HCT116 (cell line): ENCODE measurements around the gene NDUFAF4.

Source experiments
- CTCF ChIP-seq, 3 experiments: fragments of 200-600 bp in 1 of 3; sonication (generic) in 1 of 3; IDR thresholded peaks in 2 of 3; conservative IDR thresholded peaks in 1 of 3; 2 replicates each; pipeline ENCODE4 v1.5.1; 2012 to 2017; ENCODE audit warnings: low read depth in 2 of 3, low read length in 2 of 3, antibody characterized with exemption in 1 of 3, borderline replicate concordance in 1 of 3, control low read depth in 1 of 3, mild to moderate bottlenecking in 1 of 3, mixed read lengths in 1 of 3, mixed run types in 1 of 3, moderate library complexity in 1 of 3; ENCODE audit not compliant: insufficient read depth in 1 of 3
- EZH2 ChIP-seq: fragments of 200-600 bp; sonication (generic); IDR thresholded peaks from 2 replicates; pipeline ENCODE4 v1.6.1; 2017; ENCODE audit warnings: antibody characterized with exemption, mixed run types
- EZH2phosphoT487 ChIP-seq: fragments of 200-600 bp; IDR thresholded peaks from 2 replicates; pipeline ENCODE4 v1.6.1; 2018; ENCODE audit warnings: antibody characterized with exemption, borderline replicate concordance
- POLR2A ChIP-seq: IDR thresholded peaks from 2 replicates; pipeline ENCODE4 v1.7.0; 2011; ENCODE audit warnings: borderline replicate concordance; ENCODE audit not compliant: insufficient read depth, insufficient read length; ENCODE audit errors: extremely low read depth
- TF ChIP-seq, protein P1 (sequence below): IDR thresholded peaks from 2 replicates; pipeline ENCODE4 v1.6.1; 2012
- TF ChIP-seq, protein P2 (sequence below): IDR thresholded peaks from 2 replicates; pipeline ENCODE4 v1.6.1; 2011; ENCODE audit warnings: mild to moderate bottlenecking, low read length, moderate library complexity; ENCODE audit not compliant: insufficient replicate concordance; ENCODE audit errors: extremely low read depth

DNA sequence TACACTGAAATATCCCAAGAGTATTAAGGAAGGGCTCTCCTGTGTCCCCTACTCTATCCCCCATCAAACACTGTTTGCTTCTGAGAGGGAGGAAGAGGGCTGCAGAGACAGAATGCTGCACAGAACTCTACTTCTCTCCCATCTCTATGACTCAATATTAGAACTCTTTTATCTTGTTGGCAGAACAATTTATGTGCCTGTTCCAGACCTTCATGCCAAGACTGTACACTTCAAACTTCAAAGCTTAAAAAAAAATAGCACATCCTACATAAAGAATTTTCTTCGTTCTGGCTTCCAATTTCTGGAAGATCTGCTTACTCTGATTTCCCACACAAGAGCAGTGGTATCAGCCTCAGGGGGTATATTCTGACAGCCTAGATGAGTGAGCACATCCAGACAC, 40.8 kb downstream of the NDUFAF4 start:
- TF ChIP-seq, protein P1, sequence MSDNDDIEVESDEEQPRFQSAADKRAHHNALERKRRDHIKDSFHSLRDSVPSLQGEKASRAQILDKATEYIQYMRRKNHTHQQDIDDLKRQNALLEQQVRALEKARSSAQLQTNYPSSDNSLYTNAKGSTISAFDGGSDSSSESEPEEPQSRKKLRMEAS, result no peak
- TF ChIP-seq EZH2phosphoT487, result no peak
- no peak for TF ChIP-seq EZH2
- TF ChIP-seq CTCF (IDR thresholded peaks at IDR 0.05 in 2 of 3, conservative IDR thresholded peaks at IDR 0.05 in 1 of 3; ENCODE audit: borderline replicate concordance in 1 of 3, insufficient read depth in 1 of 3, low read depth in 2 of 3, low read length in 2 of 3), result no peak
- TF ChIP-seq, protein P2, sequence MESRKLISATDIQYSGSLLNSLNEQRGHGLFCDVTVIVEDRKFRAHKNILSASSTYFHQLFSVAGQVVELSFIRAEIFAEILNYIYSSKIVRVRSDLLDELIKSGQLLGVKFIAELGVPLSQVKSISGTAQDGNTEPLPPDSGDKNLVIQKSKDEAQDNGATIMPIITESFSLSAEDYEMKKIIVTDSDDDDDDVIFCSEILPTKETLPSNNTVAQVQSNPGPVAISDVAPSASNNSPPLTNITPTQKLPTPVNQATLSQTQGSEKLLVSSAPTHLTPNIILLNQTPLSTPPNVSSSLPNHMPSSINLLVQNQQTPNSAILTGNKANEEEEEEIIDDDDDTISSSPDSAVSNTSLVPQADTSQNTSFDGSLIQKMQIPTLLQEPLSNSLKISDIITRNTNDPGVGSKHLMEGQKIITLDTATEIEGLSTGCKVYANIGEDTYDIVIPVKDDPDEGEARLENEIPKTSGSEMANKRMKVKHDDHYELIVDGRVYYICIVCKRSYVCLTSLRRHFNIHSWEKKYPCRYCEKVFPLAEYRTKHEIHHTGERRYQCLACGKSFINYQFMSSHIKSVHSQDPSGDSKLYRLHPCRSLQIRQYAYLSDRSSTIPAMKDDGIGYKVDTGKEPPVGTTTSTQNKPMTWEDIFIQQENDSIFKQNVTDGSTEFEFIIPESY, result no peak
- no peak for TF ChIP-seq POLR2A
